ENCODE data around the gene NPL. TPM values are rescaled to one million over a fixed set of nuclear protein-coding genes. Genes with fewer than 3 reads are reported as not detected.

NPL gene
- total RNA-seq, 2 donors from 2014 or later, result 10.3 to 30.7 TPM

GRCh38 chr1:182794091-182794490, 4.5 kb downstream of the NPL start:
- Histone ChIP-seq H3K27me3 (replicated peaks; ENCODE audit: insufficient read depth) (no peaks in the 10 kb centered on the region), H3K4me1 (ENCODE audit: control insufficient read depth in 1 of 2, low read depth in 2 of 2) (peaks cover 0 to 9% of the 10 kb centered on the region in 2 donors), H3K4me3 (no peak overlapping the region), H3K36me3 (no peaks in the 10 kb centered on the region), H3K27ac (peak overlapping the region in 1 of 2 donors; percentile 2), H3K9me3 (no peaks in the 10 kb centered on the region)
- DNase-seq (ENCODE audit: low spot score) (no peak), ATAC-seq (ENCODE audit: insufficient number of reproducible peaks, low FRiP score, low read depth) (no peak)
- no peak for TF ChIP-seq CTCF (IDR thresholded peaks at IDR 0.05)

GRCh38 chr1:182794676-182795201, 5.2 kb downstream of the NPL start:
- no peak for ATAC-seq (ENCODE audit: insufficient number of reproducible peaks, low FRiP score, low read depth)
- no peaks in the 10 kb centered on the region for H3K27me3 ChIP-seq (replicated peaks; ENCODE audit: insufficient read depth)
- no peaks in the 10 kb centered on the region for H3K9me3 ChIP-seq
- H3K4me1 ChIP-seq (ENCODE audit: control insufficient read depth in 1 of 2, low read depth in 2 of 2), result peaks cover 0 to 7% of the 10 kb centered on the region in 2 donors
- no peaks in the 10 kb centered on the region for H3K36me3 ChIP-seq
- no peak overlapping the region for H3K4me3 ChIP-seq
- no peak for DNase-seq (ENCODE audit: low spot score)
- peak overlapping the region in 1 of 2 donors; percentile 2 for H3K27ac ChIP-seq
- no peak for TF ChIP-seq CTCF (IDR thresholded peaks at IDR 0.05)

- DNase-seq (ENCODE audit: low spot score) (no peak), ATAC-seq (ENCODE audit: insufficient number of reproducible peaks, low FRiP score, low read depth) (no peak)
- no peak overlapping the region for H3K27ac ChIP-seq
These were observed 6.1 kb downstream of the NPL start for GRCh38 chr1:182795563-182796228.

GRCh38 chr1:182802006-182802803, 12.6 kb downstream of the NPL start:
- H3K4me3 ChIP-seq, result no peak overlapping the region
- DNase-seq (ENCODE audit: low spot score) (no peak), ATAC-seq (ENCODE audit: insufficient number of reproducible peaks, low FRiP score, low read depth) (no peak)
- H3K36me3 ChIP-seq, result no peaks in the 10 kb centered on the region
- no peak overlapping the region for H3K27ac ChIP-seq
- no peaks in the 10 kb centered on the region for H3K9me3 ChIP-seq
- TF ChIP-seq CTCF (IDR thresholded peaks at IDR 0.05), result no peak
- no peaks in the 10 kb centered on the region for H3K27me3 ChIP-seq (replicated peaks; ENCODE audit: insufficient read depth)
- no peaks in the 10 kb centered on the region for H3K4me1 ChIP-seq (ENCODE audit: control insufficient read depth in 1 of 2, low read depth in 2 of 2)

More at GRCh38 chr1:182795563-182796228, 6.1 kb downstream of the NPL start:
- H3K9me3 ChIP-seq, result no peaks in the 10 kb centered on the region
- H3K27me3 ChIP-seq (replicated peaks; ENCODE audit: insufficient read depth), result no peaks in the 10 kb centered on the region
- no peaks in the 10 kb centered on the region for H3K36me3 ChIP-seq
- no peak for TF ChIP-seq CTCF (IDR thresholded peaks at IDR 0.05)
- H3K4me1 ChIP-seq (ENCODE audit: control insufficient read depth in 1 of 2, low read depth in 2 of 2), result no peaks in the 10 kb centered on the region
- no peak overlapping the region for H3K4me3 ChIP-seq

GRCh38 chr1:182803846-182804245, 14.3 kb downstream of the NPL start:
- Histone ChIP-seq H3K27me3 (replicated peaks; ENCODE audit: insufficient read depth) (no peaks in the 10 kb centered on the region), H3K4me3 (no peak overlapping the region), H3K27ac (no peak overlapping the region), H3K4me1 (ENCODE audit: control insufficient read depth in 1 of 2, low read depth in 2 of 2) (no peaks in the 10 kb centered on the region), H3K36me3 (no peaks in the 10 kb centered on the region), H3K9me3 (no peaks in the 10 kb centered on the region)
- no peak for DNase-seq (ENCODE audit: low spot score)
- no peak for TF ChIP-seq CTCF (IDR thresholded peaks at IDR 0.05)
- ATAC-seq (ENCODE audit: insufficient number of reproducible peaks, low FRiP score, low read depth), result no peak

All from thoracic aorta (tissue), 2 donors.